Measurements from ENCODE around the gene ATP2B3. TPM values are rescaled to one million over a fixed set of nuclear protein-coding genes. Genes with fewer than 3 reads are reported as not detected.

Gene ATP2B3
- total RNA-seq, 2 donors from 2014 or later: not detected

- H3K36me3 Mint-ChIP-seq: no peaks in the 10 kb centered on the region
- DNase-seq (ENCODE audit: low spot score in 2 of 2) (no peak), ATAC-seq (no peak)
- no peak overlapping the region for H3K27ac Mint-ChIP-seq
- H3K9me3 Mint-ChIP-seq: no peaks in the 10 kb centered on the region
Observed at GRCh38 chrX:153538424-153538823, 21.0 kb downstream of the ATP2B3 start.

DNA sequence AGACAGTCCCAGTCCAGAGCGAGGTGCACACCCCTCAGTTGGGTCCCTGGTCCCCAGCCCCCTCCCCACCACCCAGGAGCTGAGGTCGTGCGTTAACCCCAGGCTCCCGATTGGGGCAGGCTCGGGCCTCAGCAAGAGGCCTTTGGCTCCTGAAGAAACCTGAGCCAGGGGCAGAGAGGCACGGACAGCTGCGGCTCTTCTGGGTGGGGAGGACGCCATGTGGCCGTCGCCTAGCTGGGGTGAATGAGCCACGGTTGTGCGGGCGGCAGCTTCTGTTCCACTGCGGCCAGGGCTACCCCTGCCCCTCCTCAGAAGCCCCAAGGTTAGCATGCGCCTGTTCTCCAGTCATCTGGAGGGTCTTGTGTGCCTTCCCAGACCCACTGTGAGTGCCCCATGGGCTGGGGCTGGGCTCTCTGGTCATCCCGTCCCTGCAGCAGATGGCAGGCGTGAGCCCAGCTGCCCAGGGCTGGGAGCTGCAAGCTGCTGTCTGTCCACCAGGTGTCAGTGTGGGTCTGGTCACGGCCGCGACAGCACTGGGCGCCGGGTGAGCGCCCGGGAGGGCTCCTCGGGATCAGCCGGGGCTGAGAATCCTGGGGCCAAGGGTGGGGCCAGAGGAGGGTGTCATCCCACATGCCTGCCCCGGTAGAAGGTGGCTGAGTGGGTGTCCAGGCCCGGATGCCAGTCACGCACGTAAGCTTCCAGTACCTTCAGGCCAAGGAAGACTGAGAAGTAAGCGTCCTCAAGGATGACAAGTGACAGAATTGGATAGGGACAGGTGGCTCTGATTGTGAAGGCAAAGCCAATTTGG lies 21.9 kb downstream of the ATP2B3 start:
- no peak overlapping the region for H3K27ac Mint-ChIP-seq
- peak; percentile 81 to 90 for ATAC-seq
- DNase-seq (ENCODE audit: low spot score in 2 of 2): peak; percentile 61 to 68
- no peaks in the 10 kb centered on the region for H3K36me3 Mint-ChIP-seq
- H3K9me3 Mint-ChIP-seq: no peaks in the 10 kb centered on the region

GRCh38 chrX:153539979-153540358 lies 22.5 kb downstream of the ATP2B3 start:
- no peaks in the 10 kb centered on the region for H3K36me3 Mint-ChIP-seq
- no peak overlapping the region for H3K27ac Mint-ChIP-seq
- no peaks in the 10 kb centered on the region for H3K9me3 Mint-ChIP-seq
- DNase-seq (ENCODE audit: low spot score in 2 of 2) (no peak), ATAC-seq (peak in 1 of 2 donors; percentile 12)

- Mint-ChIP-seq H3K27ac (no peak overlapping the region), H3K36me3 (no peaks in the 10 kb centered on the region), H3K9me3 (no peaks in the 10 kb centered on the region)
- ATAC-seq: no peak
- DNase-seq (ENCODE audit: low spot score in 2 of 2): no peak
Observed at GRCh38 chrX:153544727-153545126, 27.3 kb downstream of the ATP2B3 start.

DNA sequence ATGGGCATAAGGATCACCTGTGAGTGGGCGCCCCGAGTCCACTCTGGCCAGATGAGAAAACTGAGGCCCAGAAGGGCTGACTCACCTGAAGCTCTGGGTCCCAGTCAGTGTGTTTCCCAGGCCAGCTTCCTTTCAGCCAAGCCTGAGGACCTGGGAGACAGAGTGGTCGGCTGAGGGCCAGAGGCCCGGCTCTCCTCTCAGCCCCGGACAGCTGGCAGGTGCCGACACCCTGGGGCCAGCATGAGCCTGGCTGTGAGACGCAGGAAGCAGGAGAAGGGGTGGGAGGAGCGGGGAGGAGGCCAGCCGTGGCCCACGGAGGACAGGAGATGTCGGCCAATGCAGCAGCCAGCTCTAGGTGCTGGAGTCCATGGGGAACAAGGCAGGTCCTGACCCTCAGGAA lies 28.9 kb downstream of the ATP2B3 start:
- Mint-ChIP-seq H3K9me3 (no peaks in the 10 kb centered on the region), H3K27ac (no peak overlapping the region), H3K36me3 (no peaks in the 10 kb centered on the region)
- no peak for DNase-seq (ENCODE audit: low spot score in 2 of 2)
- no peak for ATAC-seq

DNA sequence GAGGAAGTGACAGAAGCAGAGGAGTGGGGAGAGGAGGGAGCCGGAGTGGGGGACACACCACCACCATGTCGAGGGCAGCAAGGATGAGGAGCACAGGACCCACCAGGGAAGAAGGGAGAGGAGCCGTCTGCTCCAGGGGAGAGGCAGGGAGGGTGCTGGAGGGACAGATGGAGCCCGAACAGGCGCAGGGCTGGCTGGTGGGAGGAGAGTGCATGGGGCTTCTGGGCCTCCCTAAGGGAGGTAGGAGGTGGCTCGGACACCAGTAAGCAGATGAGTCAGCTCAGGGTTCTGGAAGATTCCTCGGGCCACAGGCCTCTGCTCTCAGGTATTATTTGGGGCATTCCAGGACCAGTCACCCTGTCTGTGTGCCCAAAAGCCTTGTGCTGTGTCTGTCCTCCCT lies 29.8 kb downstream of the ATP2B3 start:
- Mint-ChIP-seq H3K36me3 (no peaks in the 10 kb centered on the region), H3K9me3 (no peaks in the 10 kb centered on the region), H3K27ac (no peak overlapping the region)
- no peak for DNase-seq (ENCODE audit: low spot score in 2 of 2)
- ATAC-seq: no peak

- ATAC-seq (no peak), DNase-seq (ENCODE audit: low spot score in 2 of 2) (no peak)
- no peak overlapping the region for H3K27ac Mint-ChIP-seq
- no peaks in the 10 kb centered on the region for H3K36me3 Mint-ChIP-seq
- no peaks in the 10 kb centered on the region for H3K9me3 Mint-ChIP-seq
Observed at GRCh38 chrX:153549231-153549630, 31.8 kb downstream of the ATP2B3 start.

- DNase-seq (ENCODE audit: low spot score in 2 of 2): no peak
- no peaks in the 10 kb centered on the region for H3K36me3 Mint-ChIP-seq
Observed at GRCh38 chrX:153549807-153550206, 32.4 kb downstream of the ATP2B3 start.

DNA sequence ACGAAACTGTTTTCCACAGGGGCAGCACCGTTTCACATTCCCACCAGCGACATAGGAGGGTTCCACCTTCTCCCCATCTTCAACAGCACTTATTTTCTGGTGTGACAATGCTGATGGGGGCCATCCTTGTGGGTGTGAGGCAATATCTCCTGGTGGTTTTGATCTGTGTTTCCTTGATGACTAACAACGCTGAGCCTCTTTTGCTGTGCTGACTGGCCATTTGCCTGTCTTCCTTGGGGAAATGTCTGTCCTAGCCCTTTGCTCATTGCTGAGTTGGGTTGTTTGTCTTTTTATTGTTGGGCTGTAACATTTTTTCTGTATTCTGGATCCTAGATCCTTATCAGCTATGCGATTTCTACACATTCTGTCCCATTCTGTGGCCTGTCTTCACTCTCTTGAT lies 33.7 kb downstream of the ATP2B3 start:
- no peak overlapping the region for H3K27ac Mint-ChIP-seq
- no peaks in the 10 kb centered on the region for H3K36me3 Mint-ChIP-seq
- ATAC-seq (no peak), DNase-seq (ENCODE audit: low spot score in 2 of 2) (no peak)
- H3K9me3 Mint-ChIP-seq: no peaks in the 10 kb centered on the region

More at GRCh38 chrX:153549807-153550206, 32.4 kb downstream of the ATP2B3 start:
- no peak overlapping the region for H3K27ac Mint-ChIP-seq
- no peak for ATAC-seq
- H3K9me3 Mint-ChIP-seq: no peaks in the 10 kb centered on the region

- peak in 1 of 2 donors; percentile 82 for ATAC-seq
- no peaks in the 10 kb centered on the region for H3K9me3 Mint-ChIP-seq
- DNase-seq (ENCODE audit: low spot score in 2 of 2): peak in 1 of 2 donors; percentile 52
- H3K27ac Mint-ChIP-seq: no peak overlapping the region
- no peaks in the 10 kb centered on the region for H3K36me3 Mint-ChIP-seq
Observed at GRCh38 chrX:153554519-153555167, 37.2 kb downstream of the ATP2B3 start.

GRCh38 chrX:153556767-153557166 lies 39.3 kb downstream of the ATP2B3 start:
- Mint-ChIP-seq H3K9me3 (no peaks in the 10 kb centered on the region), H3K36me3 (no peaks in the 10 kb centered on the region), H3K27ac (no peak overlapping the region)
- DNase-seq (ENCODE audit: low spot score in 2 of 2) (no peak), ATAC-seq (no peak)

GRCh38 chrX:153557618-153558355 lies 40.3 kb downstream of the ATP2B3 start:
- Mint-ChIP-seq H3K36me3 (no peaks in the 10 kb centered on the region), H3K27ac (no peak overlapping the region), H3K9me3 (no peaks in the 10 kb centered on the region)
- DNase-seq (ENCODE audit: low spot score in 2 of 2) (no peak), ATAC-seq (no peak)

DNA sequence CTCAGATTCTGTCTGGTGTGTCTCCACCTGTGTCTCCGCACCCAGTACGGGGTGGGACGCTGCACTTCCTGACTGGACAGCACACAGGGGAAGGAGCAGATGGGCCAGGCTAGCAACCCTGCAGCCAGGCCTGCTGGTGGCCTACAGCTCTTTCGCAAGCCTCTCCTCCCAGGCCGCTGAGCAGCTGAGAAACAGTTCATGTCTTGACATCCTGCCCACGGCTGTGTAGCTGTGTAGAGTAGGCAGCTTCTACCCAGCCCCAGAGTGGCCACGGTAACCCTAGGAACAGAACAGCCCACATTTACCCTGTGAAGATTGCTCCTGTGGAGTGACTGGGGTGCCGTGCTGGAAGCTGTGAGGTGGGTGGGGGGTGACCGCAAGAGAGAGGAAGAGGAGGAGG lies 42.6 kb downstream of the ATP2B3 start:
- DNase-seq (ENCODE audit: low spot score in 2 of 2) (no peak), ATAC-seq (no peak)
- Mint-ChIP-seq H3K9me3 (no peaks in the 10 kb centered on the region), H3K27ac (no peak overlapping the region), H3K36me3 (no peaks in the 10 kb centered on the region)

GRCh38 chrX:153560466-153560865 lies 43.0 kb downstream of the ATP2B3 start:
- H3K9me3 Mint-ChIP-seq: no peaks in the 10 kb centered on the region
- H3K36me3 Mint-ChIP-seq: no peaks in the 10 kb centered on the region
- no peak for ATAC-seq
- no peak overlapping the region for H3K27ac Mint-ChIP-seq
- no peak for DNase-seq (ENCODE audit: low spot score in 2 of 2)

DNA sequence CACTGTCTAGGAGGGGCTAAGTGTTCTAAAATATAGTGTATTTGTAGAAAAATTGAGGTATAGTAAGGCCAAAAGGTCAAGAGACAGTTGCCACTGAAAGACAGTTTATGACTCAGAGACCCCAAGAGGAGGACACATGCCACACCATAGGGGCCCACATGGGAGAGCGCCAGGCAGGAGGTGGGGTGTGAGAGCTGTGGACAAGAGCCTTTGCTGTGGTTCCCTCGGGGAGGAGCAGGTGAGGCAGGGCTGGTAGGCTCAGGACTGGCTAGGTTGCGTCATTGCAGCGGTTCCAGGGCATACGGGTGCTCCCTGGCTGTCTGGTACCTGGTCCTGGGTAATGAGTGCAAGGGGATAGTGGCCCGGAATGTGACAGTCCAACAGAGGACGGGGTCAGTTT lies 43.9 kb downstream of the ATP2B3 start:
- Mint-ChIP-seq H3K36me3 (no peaks in the 10 kb centered on the region), H3K9me3 (no peaks in the 10 kb centered on the region), H3K27ac (no peak overlapping the region)
- DNase-seq (ENCODE audit: low spot score in 2 of 2) (no peak), ATAC-seq (no peak)

- H3K27ac Mint-ChIP-seq: no peak overlapping the region
- H3K9me3 Mint-ChIP-seq: no peaks in the 10 kb centered on the region
- no peaks in the 10 kb centered on the region for H3K36me3 Mint-ChIP-seq
- DNase-seq (ENCODE audit: low spot score in 2 of 2) (no peak), ATAC-seq (no peak)
Observed at GRCh38 chrX:153562546-153562945, 45.1 kb downstream of the ATP2B3 start.

DNA sequence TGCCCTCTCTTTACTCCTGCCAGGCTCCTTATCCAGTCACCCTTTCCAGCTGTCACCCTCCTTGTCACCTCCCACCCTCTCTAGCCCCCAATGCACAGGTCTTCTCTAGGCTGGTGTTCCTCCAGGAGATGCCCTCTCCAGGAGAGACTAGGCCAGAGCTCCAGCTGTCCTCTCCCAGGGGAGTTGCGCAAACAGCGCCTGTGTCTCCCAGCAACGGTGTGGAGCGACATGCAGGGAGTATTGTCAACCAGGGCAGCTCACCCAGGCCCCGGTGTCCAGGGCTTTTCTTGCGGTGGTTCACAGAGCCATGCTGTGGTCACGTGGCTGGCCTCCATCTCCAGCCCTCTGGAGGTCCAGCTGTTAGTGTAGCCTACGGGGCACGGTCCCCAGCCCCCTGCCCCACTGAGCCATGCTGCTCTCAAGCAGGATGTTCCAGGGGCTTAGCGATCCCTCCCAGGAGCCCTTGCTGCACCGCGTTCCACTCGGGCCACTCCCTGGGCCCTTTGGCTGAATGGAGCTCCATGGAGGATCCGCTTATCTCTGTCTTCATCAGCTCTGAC lies 46.7 kb downstream of the ATP2B3 start:
- Mint-ChIP-seq H3K27ac (no peak overlapping the region), H3K9me3 (no peaks in the 10 kb centered on the region)
- ATAC-seq: no peak

More for the DNA sequence above, 46.7 kb downstream of the ATP2B3 start:
- DNase-seq (ENCODE audit: low spot score in 2 of 2): no peak
- H3K36me3 Mint-ChIP-seq: no peaks in the 10 kb centered on the region

Measured in activated naive CD4-positive, alpha-beta T cell treated with anti-CD3 and anti-CD28 coated beads, Interleukin-2, amount 50 U/mL, for 72 hours (primary cell).